ENCODE results near the gene AMDHD1. TPM values are rescaled to one million over a fixed set of nuclear protein-coding genes. Genes with fewer than 3 reads are reported as not detected.

AMDHD1 gene
- total RNA-seq, 4 donors from 2014 or later: 0.55 to 0.64 TPM; not detected in 2

DNA sequence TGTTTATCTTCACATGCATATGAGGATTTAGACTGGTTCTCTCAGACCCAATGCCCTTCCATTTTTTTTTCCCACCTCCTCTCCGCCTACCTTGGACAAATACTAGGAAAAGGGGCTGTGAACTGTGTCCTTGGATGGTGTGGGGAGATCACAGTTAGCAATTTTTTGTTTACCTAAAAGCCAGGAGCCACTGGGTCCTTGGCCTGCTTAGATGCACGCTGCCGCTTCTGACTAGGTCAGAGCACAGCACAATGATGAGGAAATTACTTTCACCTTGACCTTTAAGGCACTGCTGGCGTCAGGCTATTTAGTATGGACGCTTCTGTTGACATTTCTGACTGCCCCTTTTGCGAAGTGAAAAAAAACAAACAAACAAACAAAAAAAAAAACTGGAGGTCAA is 2.6 kb upstream of the AMDHD1 start:
- 71 to 79% methylated on average over 6 of the region's 6 CpGs for whole genome bisulfite sequencing, 2 donors (ENCODE audit: low coverage in 1 of 2)
- no peaks in the 10 kb centered on the region for H3K27me3 ChIP-seq
- no peaks in the 10 kb centered on the region for H3K9me3 ChIP-seq
- TF ChIP-seq EP300 (IDR thresholded peaks at IDR 0.05; ENCODE audit: low read depth) (no peak), POLR2AphosphoS5 (IDR thresholded peaks at IDR 0.05) (no peak), POLR2A (IDR thresholded peaks at IDR 0.05) (no peak)
- TF ChIP-seq, protein P1, sequence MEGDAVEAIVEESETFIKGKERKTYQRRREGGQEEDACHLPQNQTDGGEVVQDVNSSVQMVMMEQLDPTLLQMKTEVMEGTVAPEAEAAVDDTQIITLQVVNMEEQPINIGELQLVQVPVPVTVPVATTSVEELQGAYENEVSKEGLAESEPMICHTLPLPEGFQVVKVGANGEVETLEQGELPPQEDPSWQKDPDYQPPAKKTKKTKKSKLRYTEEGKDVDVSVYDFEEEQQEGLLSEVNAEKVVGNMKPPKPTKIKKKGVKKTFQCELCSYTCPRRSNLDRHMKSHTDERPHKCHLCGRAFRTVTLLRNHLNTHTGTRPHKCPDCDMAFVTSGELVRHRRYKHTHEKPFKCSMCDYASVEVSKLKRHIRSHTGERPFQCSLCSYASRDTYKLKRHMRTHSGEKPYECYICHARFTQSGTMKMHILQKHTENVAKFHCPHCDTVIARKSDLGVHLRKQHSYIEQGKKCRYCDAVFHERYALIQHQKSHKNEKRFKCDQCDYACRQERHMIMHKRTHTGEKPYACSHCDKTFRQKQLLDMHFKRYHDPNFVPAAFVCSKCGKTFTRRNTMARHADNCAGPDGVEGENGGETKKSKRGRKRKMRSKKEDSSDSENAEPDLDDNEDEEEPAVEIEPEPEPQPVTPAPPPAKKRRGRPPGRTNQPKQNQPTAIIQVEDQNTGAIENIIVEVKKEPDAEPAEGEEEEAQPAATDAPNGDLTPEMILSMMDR (IDR thresholded peaks at IDR 0.05): no peak
- no peaks in the 10 kb centered on the region for H3K36me3 ChIP-seq
- intact Hi-C loops (cut with DNase I; ENCODE audit: low total_unique reads) (no loop called here), in situ Hi-C loops (cut with MboI; ENCODE audit: low pct_ligation_motif_present in 1 of 4, low pct_unique_long_range_greater_than_20kb in 1 of 4, low sequenced_read_pairs in 3 of 4) (no loop called here)
- H3K4me1 ChIP-seq: peaks cover 0 to 17% (median 6%) of the 10 kb centered on the region in 4 donors
- no peak overlapping the region for H3K4me3 ChIP-seq
- no peak overlapping the region for H3K27ac ChIP-seq
- no peak for DNase-seq

DNA sequence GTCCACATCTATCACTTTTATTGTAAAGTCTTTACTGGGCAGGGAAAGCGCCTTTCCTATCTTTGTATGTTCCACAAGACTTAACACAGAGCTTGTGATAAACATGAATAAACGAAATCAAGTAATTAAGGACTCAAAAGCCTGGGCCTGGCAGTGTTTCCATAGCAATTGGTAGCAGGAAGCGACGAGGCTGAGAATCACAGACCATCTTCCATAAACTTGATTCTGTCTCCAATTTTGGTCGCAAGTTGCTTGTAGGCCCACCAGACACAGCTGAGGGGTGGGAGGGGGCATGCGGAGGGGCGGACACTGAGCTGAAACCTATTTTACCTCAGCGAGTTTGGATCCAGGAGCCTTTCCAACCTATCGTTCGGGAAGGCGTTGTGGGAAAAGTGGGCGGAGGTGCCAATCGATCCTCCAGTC is 1.0 kb upstream of the AMDHD1 start:
- intact Hi-C loops (cut with DNase I; ENCODE audit: low total_unique reads) (no loop called here), in situ Hi-C loops (cut with MboI; ENCODE audit: low pct_ligation_motif_present in 1 of 4, low pct_unique_long_range_greater_than_20kb in 1 of 4, low sequenced_read_pairs in 3 of 4) (no loop called here)
- no peak for DNase-seq
- H3K4me1 ChIP-seq: peaks cover 0 to 17% (median 6%) of the 10 kb centered on the region in 4 donors
- no peaks in the 10 kb centered on the region for H3K27me3 ChIP-seq
- no peaks in the 10 kb centered on the region for H3K36me3 ChIP-seq
- WGBS, 2 donors (ENCODE audit: low coverage in 1 of 2): 10 to 15% methylated on average over 7 to 10 of the region's 13 CpGs
- no peak for TF ChIP-seq EP300 (IDR thresholded peaks at IDR 0.05; ENCODE audit: low read depth)
- no peak for TF ChIP-seq POLR2A (IDR thresholded peaks at IDR 0.05)
- TF ChIP-seq POLR2AphosphoS5 (IDR thresholded peaks at IDR 0.05): no peak
- TF ChIP-seq, protein P1 (IDR thresholded peaks at IDR 0.05): no peak
- peak overlapping the region; percentile 79 to 92 (median 86) for H3K27ac ChIP-seq
- peak overlapping the region; percentile 51 to 83 (median 74) for H3K4me3 ChIP-seq
- no peaks in the 10 kb centered on the region for H3K9me3 ChIP-seq

DNA sequence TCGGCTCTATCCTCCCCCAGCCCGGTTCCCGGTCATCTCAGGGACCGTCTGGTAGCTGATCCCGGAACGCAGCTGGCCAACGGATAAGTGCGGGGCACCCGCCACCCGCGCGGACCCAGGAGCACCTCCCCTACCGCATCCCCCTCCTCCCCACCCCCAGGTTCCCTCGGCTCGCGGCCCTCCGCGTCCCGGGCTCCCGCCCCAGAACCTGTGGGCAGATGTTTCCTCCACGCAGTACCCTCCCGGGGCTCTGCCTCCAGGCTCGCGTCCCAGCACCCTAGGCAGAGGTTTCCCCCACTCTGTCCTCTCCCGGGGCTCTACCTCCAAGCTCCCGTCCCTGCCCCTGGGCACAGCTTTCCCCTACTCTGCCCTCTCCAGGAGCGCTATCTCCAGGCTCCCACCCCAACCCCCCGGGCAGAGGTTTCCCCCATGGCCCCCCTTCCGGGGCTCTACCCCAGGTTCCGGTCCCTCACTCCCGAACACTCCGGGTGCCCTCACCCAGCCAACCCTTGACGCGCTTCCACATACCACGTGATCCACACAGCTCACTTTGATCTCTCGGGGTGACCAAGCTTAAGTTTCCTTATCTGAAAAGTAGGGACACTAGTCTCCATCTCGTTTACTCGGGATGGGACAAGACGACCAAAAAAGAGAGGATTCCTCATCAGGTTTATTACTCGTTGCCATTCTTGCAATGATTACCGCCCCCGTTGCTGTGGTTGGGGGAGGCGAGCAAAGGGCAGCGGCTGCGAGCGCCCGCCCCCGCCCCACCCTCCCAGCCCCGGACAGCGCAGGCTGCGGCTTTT is 404 bp upstream of the AMDHD1 start, which contains the start of gene CCDC38:
Gene CCDC38 (minus strand): TSS at position 91 of the 806 bp plus-strand sequence. CDS start 6,105 bp downstream, outside the sequence.
- H3K4me1 ChIP-seq: peaks cover 0 to 17% (median 6%) of the 10 kb centered on the region in 4 donors
- no peaks in the 10 kb centered on the region for H3K9me3 ChIP-seq
- WGBS, 2 donors (ENCODE audit: low coverage in 1 of 2): 0% methylated on average over 30 of the region's 51 CpGs; no CpG with 5 or more reads in 1 of the 2 donors
- peak within 1 kb of the TSS; percentile 79 to 92 (median 86) for H3K27ac ChIP-seq
- TF ChIP-seq POLR2A (IDR thresholded peaks at IDR 0.05) (peak; percentile 48), POLR2AphosphoS5 (IDR thresholded peaks at IDR 0.05) (no peak), EP300 (IDR thresholded peaks at IDR 0.05; ENCODE audit: low read depth) (no peak)
- TF ChIP-seq, protein P1 (IDR thresholded peaks at IDR 0.05): no peak
- H3K27me3 ChIP-seq: no peaks in the 10 kb centered on the region
- DNase-seq: peak; percentile 82
- peak within 1 kb of the TSS; percentile 51 to 83 (median 74) for H3K4me3 ChIP-seq
- in situ Hi-C loops (cut with MboI; ENCODE audit: low pct_ligation_motif_present in 1 of 4, low pct_unique_long_range_greater_than_20kb in 1 of 4, low sequenced_read_pairs in 3 of 4) (no loop called here), intact Hi-C loops (cut with DNase I; ENCODE audit: low total_unique reads) (no loop called here)
- no peaks in the 10 kb centered on the region for H3K36me3 ChIP-seq

DNA sequence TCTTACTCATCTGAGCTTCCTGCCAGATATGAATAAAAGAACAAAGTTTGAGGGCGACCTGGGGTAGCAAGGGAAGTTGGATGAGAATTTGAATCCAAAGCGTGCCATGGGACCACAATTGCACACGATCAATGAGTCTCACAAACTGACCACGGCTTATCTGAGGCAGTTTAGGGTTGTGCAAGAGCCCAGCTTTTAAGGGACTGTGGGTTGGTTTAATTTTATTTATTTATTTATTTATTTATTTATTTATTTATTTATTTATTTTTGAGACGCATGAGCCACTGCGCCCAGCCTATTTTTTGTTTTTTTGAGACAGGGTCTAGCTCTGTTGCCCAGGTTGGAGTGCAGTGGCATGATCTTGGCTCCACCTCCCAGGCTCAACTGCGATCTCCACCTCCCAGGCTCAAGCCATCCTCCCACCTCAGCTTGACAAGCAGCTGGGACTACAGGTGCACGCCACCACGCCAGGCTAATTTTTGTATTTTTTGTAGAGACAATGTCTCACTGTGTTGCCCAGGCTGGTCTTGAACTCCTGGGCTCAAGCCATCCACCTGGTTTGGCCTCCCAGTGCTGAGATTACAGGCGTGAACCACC is 1.1 kb downstream of the AMDHD1 start:
- Histone ChIP-seq H3K4me3 (no peak overlapping the region), H3K36me3 (no peaks in the 10 kb centered on the region), H3K9me3 (no peaks in the 10 kb centered on the region), H3K27ac (no peak overlapping the region), H3K4me1 (peaks cover 0 to 17% (median 6%) of the 10 kb centered on the region in 4 donors), H3K27me3 (peaks cover 1% of the 10 kb centered on the region)
- TF ChIP-seq POLR2AphosphoS5 (IDR thresholded peaks at IDR 0.05) (no peak), POLR2A (IDR thresholded peaks at IDR 0.05) (no peak), EP300 (IDR thresholded peaks at IDR 0.05; ENCODE audit: low read depth) (no peak)
- TF ChIP-seq, protein P1 (IDR thresholded peaks at IDR 0.05): no peak
- intact Hi-C loops (cut with DNase I; ENCODE audit: low total_unique reads): no loop called here
- 80 to 86% methylated on average over 7 to 10 of the region's 10 CpGs for WGBS, 2 donors (ENCODE audit: low coverage in 1 of 2)
- no peak for DNase-seq
- in situ Hi-C loops (cut with MboI; ENCODE audit: low pct_ligation_motif_present in 1 of 4, low pct_unique_long_range_greater_than_20kb in 1 of 4, low sequenced_read_pairs in 3 of 4): no loop called here

Data from transverse colon (tissue), 4 donors.